Endometrial microvascular endothelial cells (primary cell): ENCODE measurements around the gene P3H3. TPM values are rescaled to one million over a fixed set of nuclear protein-coding genes. Genes with fewer than 3 reads are reported as not detected.

Experiments
- in situ Hi-C: cut with HindIII; loops from 2 replicates; pipeline ENCODE4 v1.10.0; 2017; ENCODE audit warnings: low sequenced_read_pairs, low pct_unique_long_range_greater_than_20kb; ENCODE audit errors: inconsistent ontology term
- total RNA-seq: library from RNA; depleted of rRNA; stranded (reverse); fragments of >200 nt; gene quantifications from one replicate; pipeline ENCODE4 v1.2.3, GENCODE V29; 2015; ENCODE audit errors: inconsistent ontology term

The P3H3 gene
- total RNA-seq, 1 donor from 2014 or later: 32.3 TPM

DNA sequence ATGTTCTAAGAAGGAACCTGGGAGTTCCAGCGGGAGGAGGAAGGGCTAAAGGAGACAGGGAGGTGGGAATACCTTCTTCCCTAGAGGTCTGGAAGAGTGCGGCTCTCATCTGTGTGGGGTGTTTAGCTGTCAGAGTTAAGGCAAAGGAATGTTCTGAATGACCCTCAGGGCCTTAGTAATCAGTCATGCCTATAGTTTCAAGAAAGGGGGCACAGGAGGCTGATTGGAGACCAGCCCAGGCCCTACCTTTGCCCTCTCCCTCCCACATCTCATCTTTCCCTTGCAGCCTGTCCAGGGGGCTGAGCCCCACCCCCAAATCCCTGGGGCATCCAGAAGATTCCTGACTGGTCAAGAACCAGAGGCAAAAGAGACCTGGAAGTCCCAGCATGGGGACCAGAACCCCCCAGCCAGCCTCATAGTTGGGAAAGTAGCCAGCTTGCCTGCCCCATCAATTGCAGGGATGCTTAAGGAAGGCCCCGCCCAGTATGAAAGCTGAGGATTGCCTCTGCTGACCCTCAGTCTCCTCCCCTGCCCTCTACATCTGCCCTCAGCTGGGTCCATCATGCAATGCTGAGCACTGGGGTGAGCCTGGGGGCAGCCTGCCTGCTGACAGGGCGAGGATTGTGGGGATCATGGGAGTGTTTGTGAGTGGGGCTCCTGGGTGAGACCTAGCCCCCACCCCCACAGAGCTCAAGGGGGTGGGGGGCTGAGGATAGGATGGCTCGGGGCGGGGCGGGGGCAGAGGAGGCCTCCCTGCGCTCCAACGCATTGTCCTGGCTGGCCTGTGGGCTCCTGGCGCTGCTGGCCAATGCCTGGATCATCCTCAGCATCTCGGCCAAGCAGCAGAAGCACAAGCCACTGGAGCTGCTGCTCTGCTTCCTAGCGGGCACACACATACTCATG, 4.8 kb upstream of the P3H3 start:
- in situ Hi-C loops: no loop called here

DNA sequence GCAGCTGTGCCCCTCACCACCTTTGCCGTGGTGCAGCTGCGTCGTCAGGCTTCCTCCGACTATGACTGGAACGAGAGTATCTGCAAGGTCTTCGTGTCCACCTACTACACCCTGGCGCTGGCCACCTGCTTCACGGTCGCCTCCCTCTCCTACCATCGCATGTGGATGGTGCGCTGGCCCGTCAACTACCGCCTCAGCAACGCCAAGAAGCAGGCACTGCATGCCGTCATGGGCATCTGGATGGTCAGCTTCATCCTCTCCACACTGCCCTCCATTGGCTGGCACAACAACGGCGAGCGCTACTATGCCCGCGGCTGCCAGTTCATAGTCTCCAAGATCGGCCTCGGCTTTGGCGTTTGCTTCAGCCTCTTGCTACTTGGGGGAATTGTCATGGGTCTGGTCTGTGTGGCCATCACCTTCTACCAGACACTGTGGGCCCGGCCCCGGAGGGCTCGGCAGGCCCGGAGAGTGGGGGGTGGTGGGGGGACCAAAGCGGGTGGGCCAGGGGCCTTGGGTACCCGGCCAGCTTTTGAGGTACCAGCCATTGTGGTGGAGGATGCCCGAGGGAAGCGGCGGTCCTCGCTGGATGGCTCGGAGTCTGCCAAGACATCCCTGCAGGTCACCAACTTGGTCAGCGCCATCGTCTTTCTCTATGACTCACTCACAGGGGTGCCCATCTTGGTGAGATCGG, 4.0 kb upstream of the P3H3 start:
- in situ Hi-C loops: no loop called here

DNA sequence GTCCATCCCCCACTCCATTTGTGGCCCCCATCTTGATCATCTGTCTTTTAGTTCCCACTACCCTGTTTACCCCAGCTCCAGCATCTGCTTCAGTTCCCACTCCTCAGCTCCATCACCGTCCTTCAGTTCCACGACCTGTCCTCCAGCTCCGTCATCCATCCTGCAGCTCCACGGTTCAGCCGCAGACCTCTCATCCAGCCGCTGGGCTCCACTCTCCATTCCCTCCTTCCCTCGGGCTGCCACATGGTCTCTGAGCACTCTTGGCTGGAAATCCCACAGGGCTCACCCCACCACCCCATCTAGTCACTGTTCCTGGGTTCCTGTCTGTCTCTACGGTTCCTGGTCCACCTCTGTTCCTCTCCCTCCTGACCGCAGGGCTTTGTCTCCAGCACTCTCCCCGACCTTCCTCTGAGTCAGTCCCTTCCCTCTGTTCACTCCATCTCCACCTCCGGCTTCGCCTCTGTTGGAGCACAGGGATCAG, 3.3 kb upstream of the P3H3 start:
- in situ Hi-C loops: no loop called here

DNA sequence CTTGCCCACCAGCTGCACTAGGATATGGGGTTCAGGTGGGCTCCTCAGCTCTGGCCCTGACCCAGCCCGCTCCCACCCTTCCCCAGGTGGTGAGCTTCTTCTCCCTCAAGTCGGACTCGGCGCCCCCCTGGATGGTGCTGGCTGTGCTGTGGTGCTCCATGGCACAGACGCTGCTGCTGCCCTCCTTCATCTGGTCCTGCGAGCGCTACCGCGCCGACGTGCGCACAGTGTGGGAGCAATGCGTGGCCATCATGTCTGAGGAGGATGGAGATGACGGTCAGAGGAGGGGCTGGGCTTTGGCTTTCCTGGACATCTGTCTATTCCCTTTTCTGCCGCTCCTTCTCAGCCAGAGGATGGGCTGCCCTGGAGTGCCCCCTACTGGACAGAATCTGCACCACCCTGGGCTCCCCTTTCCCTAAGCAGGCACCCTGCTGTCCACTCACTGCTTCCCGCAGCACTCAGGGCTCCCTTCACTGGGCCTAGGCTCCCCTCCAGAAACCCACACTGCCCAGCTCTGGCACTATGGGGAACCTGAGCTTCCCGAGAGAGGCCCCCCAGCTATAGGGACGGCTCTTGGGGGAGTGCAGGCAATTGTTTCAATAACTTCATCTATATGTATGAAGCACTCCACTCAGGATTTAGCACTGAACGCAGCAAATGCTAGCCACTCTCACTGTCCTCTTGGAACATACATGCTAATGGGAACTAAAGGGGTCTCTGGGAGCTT, 2.6 kb upstream of the P3H3 start:
- in situ Hi-C loops: no loop called here

DNA sequence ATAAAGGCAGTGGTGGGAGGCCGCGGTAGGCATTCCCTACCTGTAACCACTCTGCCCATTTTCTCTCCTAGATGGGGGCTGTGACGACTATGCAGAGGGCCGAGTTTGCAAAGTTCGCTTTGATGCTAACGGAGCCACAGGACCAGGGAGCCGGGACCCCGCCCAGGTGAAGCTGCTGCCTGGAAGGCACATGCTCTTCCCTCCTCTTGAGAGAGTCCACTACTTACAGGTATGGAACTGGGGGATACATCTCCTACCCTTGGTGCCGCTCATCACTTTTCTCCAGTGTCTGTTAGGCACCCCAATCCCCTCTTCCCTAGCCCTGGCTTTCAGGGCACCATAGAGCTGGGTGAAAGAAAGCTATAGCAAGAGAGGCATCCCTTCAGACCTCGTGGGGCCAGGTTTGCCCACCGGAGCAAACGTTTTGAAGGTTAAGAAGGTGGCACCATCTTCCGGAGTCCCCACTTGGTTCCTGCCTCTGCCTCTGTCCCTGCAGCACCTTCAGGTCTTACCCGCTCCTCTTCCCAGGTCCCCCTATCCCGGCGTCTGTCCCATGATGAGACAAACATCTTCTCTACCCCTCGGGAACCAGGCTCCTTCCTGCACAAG, 2.0 kb upstream of the P3H3 start:
- in situ Hi-C loops: no loop called here

DNA sequence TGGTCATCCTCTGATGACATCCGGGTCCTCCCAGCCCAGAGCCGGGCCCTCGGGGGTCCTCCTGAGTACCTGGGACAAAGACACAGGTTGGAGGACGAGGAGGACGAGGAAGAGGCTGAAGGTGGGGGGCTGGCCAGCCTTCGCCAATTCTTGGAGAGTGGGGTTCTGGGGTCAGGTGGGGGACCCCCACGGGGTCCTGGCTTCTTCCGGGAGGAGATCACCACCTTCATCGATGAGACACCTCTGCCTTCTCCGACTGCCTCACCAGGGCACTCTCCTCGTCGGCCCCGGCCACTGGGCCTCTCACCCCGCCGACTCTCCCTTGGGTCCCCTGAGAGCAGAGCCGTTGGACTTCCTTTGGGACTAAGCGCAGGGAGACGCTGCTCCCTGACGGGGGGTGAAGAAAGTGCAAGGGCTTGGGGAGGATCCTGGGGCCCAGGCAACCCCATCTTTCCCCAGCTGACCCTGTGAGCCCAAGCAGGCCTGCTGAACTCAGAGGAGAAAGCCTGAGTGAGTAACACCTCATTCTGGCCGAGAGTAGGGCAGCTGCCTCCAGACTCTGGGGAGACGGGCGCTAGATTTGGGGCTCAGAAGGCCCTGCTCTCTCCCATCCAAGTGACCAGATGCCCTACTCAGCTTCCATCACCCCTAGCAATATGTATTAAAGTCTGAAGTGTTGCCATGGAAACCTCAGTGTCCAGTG, 1.3 kb upstream of the P3H3 start:
- in situ Hi-C loops: no loop called here

DNA sequence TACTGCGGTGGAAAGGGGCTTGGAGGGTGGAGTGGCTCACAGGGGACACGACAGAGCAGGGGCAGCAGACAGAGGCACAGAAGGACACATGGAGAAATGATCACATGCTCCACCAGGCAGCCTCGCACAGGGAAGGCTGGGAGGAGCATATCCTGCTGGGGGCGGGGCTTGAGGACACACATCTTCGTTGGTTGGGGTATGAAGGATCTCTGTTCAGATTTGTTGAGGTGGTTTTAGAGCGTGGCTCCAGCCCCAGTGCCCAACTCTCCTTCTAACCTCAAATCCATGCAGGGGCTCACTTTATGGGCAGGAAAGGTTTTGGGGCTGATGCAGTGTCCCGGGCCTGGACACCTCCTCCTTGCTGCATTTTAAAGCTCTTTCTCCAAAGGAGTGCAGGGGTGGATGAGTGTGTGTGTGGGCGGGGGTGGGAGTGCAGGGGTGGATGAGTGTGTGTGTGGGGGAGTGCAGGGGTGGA, 733 bp upstream of the P3H3 start:
- in situ Hi-C loops: no loop called here

DNA sequence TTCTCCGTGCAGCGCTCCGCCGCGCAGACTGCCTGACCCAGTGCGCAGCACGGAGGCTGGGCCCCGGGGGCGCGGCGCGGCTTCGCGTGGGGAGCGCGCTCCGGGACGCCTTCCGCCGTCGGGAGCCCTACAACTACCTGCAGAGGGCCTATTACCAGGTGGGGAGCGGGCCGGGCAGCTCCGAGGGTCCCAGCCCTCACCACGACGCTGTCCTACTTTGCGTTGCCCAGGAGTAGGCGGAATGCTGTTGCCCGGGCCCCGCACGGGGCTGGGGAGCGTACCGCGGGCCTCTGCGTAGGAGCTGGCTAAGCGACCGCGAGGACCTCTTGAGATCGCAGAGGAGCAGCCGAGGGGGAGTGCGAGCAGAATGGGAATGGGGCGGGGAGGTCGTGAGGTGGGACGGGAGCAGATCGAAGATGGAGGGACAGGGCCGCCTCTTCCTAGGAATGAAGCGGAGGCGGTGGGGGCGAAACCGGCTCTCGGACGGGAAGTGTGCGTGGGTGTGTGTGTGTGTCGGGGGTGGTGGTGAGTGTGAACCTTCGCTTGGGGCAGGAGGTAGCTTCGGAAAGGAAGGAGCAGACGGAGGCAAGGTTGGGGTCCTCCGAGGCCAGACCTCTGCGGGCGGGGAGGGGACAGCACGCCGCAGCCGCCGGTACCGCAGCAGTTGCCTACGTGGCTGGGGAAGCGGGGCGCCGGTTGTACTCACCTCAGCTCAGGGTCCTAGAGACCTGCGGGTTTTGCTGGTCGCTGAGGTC, 751 bp downstream of the P3H3 start:
- in situ Hi-C loops: no loop called here

DNA sequence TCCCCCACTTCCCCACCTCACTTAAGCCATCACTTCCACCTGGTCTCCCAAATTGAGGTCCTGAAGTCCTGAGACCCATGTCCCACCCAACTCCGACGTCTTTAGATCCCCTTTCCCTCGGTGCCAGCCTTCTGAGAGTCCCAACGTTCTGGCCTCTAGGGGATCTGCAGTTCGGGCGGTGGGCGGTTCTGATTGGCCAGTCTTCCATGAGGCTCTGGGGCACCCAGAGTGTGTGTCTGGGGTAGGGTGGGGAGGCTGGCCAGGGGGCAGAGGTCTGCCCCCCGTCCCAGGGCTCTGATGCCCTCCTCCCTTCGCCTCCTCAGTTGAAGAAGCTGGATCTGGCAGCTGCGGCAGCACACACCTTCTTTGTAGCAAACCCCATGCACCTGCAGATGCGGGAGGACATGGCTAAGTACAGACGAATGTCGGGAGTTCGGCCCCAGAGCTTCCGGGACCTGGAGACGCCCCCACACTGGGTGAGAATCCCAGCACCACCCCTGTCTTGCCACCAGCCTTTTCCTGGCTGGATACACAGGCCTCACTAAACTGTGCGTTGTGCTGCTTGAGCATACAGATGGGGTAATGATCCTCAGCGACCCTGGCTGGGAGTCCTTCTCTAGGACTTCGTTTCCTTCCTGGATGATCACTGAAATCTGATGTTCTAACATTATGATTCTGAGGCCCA, 1.5 kb downstream of the P3H3 start:
- in situ Hi-C loops: no loop called here

DNA sequence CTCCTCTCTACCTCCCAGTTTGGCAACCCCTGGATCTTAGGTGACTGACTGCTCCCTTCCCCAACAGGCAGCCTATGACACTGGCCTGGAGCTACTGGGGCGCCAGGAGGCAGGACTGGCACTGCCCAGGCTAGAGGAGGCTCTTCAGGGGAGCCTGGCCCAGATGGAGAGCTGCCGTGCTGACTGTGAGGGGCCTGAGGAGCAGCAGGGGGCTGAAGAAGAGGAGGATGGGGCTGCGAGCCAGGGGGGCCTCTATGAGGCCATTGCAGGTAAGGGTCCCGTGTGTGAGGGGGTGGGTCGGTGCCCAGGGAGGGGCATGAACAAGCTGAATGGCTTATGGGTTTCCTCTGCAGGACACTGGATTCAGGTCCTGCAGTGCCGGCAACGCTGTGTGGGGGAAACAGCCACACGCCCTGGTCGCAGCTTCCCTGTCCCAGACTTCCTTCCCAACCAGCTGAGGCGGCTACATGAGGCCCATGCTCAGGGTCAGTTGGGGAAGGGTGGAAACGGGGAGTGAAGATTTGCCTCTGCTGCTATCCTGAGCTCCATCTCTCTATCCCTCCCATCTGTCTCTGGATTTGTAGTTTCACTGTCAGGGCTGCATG, 2.2 kb downstream of the P3H3 start:
- in situ Hi-C loops: no loop called here

DNA sequence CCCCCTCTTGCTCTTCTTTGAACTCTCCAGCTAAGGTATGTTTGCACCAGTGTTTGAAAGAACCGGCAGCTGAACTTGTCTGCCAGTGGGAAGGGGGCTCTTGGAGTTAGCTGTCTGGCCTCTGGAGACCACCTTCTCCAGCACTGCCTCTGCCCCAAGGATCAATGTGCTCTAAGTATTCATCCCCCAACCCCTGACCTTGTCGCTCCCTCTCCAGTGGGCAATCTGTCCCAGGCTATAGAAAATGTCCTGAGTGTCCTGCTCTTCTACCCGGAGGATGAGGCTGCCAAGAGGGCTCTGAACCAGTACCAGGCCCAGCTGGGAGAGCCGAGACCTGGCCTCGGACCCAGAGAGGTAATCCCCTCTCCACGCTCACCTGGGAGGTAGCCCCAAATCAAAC, 2.8 kb downstream of the P3H3 start:
- in situ Hi-C loops: no loop called here

DNA sequence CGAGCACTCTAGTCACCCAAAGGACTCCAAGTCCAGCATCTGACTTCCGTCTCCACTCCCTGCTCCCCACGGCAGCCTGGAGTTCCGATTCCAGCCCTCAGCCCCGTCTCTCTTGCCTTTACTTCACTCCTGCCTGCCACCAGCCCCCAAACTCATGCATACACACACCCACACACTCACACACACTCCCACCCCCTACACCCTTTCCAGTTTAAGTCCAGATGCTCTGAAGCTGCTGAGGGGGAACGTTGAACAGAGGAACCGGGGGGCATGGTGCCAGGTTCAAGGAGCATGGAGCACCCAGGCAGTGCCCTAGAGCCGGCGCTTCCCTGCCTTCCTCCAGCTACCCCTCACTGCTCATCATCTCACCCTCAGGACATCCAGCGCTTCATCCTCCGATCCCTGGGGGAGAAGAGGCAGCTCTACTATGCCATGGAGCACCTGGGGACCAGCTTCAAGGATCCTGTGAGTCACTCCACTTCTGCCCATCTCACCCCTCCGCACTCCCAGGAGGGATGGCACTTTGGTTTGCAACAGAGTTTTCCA, 3.3 kb downstream of the P3H3 start:
- in situ Hi-C loops: no loop called here

DNA sequence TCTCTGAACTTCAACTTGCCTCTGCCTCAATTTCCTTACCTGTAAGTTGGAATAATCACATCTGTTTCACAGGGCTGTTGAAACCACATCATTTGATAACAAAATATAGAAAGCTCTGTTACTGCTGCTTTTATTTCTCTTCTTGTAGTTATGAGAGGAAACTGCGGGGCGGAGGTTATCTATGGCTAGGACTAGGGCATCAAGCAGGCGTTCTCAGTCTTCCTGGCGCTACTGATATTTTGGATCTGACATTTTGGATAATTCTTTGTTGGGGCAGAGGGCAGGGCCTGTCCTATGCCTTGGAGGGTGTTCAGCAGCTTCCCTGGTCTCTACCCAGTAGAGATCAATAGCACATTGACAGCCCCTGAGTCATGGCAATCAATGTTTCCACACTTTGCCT, 3.9 kb downstream of the P3H3 start:
- in situ Hi-C loops: no loop called here

DNA sequence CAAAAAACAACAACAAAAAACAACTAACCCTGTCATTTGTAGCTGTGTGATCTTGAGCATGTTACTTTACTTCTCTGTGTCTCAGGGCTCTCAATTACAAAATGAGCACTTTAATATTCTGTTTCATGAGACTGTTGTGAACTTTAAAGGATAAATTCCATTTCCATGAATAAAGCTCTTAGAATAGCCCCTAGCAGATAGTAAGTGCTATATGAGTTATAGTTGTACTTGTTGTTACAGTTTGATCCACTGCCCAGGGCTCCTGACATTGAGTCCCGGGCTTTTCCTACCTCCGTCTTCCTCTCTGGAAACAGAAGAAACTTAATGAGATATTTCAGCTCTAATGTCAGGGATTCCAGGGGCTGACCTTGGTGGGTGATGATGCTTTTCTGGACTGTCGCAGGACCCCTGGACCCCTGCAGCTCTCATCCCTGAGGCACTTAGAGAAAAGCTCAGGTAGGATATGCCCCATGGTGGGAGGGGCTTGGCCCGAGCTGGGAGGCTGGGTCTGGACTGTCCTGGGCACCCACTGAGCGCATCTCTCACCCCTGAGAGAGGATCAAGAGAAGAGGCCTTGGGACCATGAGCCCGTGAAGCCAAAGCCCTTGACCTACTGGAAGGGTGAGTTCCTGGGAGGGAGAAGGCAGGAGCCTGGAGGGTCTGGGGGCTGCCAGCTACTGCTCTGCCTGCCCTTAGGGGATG, 5.1 kb downstream of the P3H3 start:
- in situ Hi-C loops: no loop called here

DNA sequence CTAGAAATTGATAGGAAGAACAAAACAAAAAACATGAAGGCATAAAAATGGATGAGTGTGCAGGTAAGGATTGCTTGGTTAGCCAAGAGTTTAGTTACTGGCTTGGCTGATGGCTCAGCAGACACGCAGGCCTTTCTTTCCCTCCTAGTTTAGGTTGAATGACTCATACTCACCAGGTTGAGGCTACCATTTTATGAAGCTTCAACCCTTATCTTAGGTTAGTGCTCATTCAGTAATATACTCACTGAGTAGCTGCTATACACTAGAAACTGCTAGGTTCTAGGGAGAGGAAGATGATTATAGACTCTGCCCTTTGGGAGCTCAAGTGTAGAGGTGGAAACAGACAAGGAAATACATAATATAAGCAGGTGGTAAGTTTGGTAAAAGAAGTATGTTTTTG, 6.0 kb downstream of the P3H3 start:
- in situ Hi-C loops: no loop called here

DNA sequence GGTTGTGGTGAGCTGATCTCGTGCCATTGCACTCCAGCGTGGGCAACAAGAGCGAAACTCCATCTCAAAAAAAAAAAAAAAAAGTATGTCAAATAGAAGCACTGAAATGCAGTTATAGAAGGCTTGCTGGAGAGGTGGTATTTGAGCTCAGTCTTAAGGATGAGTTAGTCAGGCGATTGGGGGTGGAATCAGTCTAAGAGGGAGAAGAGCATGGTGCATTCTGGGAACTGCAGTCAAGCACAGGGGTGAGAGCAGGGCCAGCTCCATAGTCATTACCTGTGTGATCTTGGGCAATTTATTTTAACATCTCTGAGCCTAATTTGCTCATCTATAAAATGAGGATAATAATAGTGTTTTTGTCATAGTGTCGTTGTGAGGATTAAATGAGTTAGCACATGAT, 6.7 kb downstream of the P3H3 start:
- in situ Hi-C loops: no loop called here
